ENCODE data around the gene SCRN3. TPM values are rescaled to one million over a fixed set of nuclear protein-coding genes. Genes with fewer than 3 reads are reported as not detected.

The SCRN3 gene, protein sequence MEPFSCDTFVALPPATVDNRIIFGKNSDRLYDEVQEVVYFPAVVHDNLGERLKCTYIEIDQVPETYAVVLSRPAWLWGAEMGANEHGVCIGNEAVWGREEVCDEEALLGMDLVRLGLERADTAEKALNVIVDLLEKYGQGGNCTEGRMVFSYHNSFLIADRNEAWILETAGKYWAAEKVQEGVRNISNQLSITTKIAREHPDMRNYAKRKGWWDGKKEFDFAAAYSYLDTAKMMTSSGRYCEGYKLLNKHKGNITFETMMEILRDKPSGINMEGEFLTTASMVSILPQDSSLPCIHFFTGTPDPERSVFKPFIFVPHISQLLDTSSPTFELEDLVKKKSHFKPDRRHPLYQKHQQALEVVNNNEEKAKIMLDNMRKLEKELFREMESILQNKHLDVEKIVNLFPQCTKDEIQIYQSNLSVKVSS
- total RNA-seq: 18.7 and 20.5 TPM in 2 replicates

DNA sequence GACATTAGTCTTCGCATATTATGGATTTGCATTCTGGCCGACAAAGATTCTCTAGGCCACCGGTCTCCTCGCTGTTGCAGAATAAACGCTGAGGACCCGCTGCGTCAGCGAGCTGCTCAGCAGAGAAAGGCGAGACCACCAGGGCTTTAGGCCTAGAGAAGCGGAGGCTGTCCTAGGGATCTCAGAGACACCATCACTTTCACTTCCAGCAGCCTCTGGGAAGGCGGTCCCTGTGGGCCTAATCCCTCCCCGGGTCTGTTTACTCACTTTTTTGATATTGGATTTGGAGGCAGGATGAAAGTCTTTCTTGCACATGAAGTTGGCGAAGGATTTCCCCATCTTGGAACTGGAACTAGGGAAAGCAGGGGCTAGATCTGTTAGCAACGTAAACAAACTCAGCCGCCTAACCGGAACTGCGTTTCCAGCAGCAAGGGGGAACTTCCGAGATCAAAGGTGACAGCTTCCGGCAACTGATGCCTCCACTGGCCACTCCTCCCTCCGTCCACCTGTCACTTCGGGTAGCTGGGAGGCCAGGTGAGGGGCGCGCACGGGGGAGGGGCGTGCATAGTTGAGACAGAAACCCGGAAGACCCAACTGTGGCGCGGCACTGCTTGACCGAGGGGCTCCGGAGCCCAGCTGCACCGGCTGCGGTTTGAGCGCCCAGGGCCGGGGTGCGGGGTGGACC lies at the start of gene SCRN3:
Gene SCRN3 (plus strand): TSS at position 447 of the 685 bp plus-strand sequence. CDS start 2,554 bp downstream, outside the sequence.

Other genes starting within 250 kb of the SCRN3 start
- 82.3 and 94.6 TPM in 2 replicates for gene OLA1, start 147.2 kb upstream of the SCRN3 start, total RNA-seq
- gene SP9, start 60.8 kb upstream of the SCRN3 start, total RNA-seq: under 0.01 TPM in 1 of 2 replicates, not detected in the other
- gene GPR155, start 91.3 kb downstream of the SCRN3 start, total RNA-seq: 1.4 and 1.8 TPM in 2 replicates
- 17.2 and 23.9 TPM in 2 replicates for gene WIPF1, start 202.1 kb downstream of the SCRN3 start, total RNA-seq